Left ventricle myocardium inferior (tissue), 1 donor: ENCODE results near the gene IQCK. TPM values are rescaled to one million over a fixed set of nuclear protein-coding genes. Genes with fewer than 3 reads are reported as not detected.

Source experiments
- DNase-seq: peaks from one replicate; pipeline ENCODE4 v3.0.0-alpha.2; 2020
- H3K27ac ChIP-seq: fragments of 200-600 bp; replicated peaks from 2 replicates; pipeline ENCODE4 v1.8.0; 2021
- H3K27me3 ChIP-seq: fragments of 200-600 bp; 2 replicates; pipeline ENCODE4 v1.8.0; 2021; ENCODE audit warnings: low read depth
- H3K36me3 ChIP-seq: fragments of 200-600 bp; 2 replicates; pipeline ENCODE4 v1.8.0; 2021
- H3K4me1 ChIP-seq: fragments of 200-600 bp; 2 replicates; pipeline ENCODE4 v1.8.0; 2021
- H3K4me3 ChIP-seq: fragments of 200-600 bp; 2 replicates; pipeline ENCODE4 v1.8.0; 2021; ENCODE audit warnings: mild to moderate bottlenecking, moderate library complexity
- H3K9me3 ChIP-seq: fragments of 200-600 bp; replicated peaks from 2 replicates; pipeline ENCODE4 v1.8.0; 2021
- CTCF ChIP-seq: fragments of 200-600 bp; IDR thresholded peaks from 2 replicates; pipeline ENCODE4 v1.8.0; 2021; ENCODE audit warnings: antibody characterized with exemption, mild to moderate bottlenecking, borderline replicate concordance
- intact Hi-C: fragments of 100-400 bp; cut with micrococcal nuclease; formaldehyde crosslinking; loops from one replicate; pipeline ENCODE4 v1.11.0; 2022
- total RNA-seq: library from RNA; stranded (reverse); fragmentation: NEBNext Ultra II Directional; extraction: Animal tissue kit (Norgen Biotek cat#: 25700); gene quantifications from one replicate; pipeline ENCODE4 v1.2.1, GENCODE V29; 2021
- donor health status: DM: no; HTN: yes; CAD: no; lungs with severe emphysema.

IQCK gene
- total RNA-seq, 1 donor from 2014 or later, result 6.0 TPM

- Histone ChIP-seq H3K4me3 (no peak overlapping the region), H3K36me3 (peaks cover 6% of the 10 kb centered on the region), H3K27ac (peak overlapping the region; percentile 54), H3K4me1 (peaks cover 36% of the 10 kb centered on the region), H3K9me3 (no peaks in the 10 kb centered on the region), H3K27me3 (no peaks in the 10 kb centered on the region)
- TF ChIP-seq CTCF, result no peak
- intact Hi-C loops, result no loop called here
- DNase-seq, result no peak
Observed at GRCh38 chr16:19850131-19850817, 132.2 kb downstream of the IQCK start.

- intact Hi-C loops, result no loop called here
- no peak for TF ChIP-seq CTCF
Observed at GRCh38 chr16:19851476-19851875, 133.4 kb downstream of the IQCK start.

GRCh38 chr16:19853132-19853741 is 135.2 kb downstream of the IQCK start:
- H3K4me1 ChIP-seq, result peaks cover 31% of the 10 kb centered on the region
- peaks cover 29% of the 10 kb centered on the region for H3K36me3 ChIP-seq
- no peak for TF ChIP-seq CTCF
- H3K9me3 ChIP-seq, result no peaks in the 10 kb centered on the region
- intact Hi-C loops, result no loop called here
- H3K27me3 ChIP-seq, result no peaks in the 10 kb centered on the region
- H3K27ac ChIP-seq, result peak overlapping the region; percentile 49
- no peak overlapping the region for H3K4me3 ChIP-seq
- no peak for DNase-seq

More at GRCh38 chr16:19851476-19851875, 133.4 kb downstream of the IQCK start:
- no peak for DNase-seq
- Histone ChIP-seq H3K4me3 (no peak overlapping the region), H3K4me1 (peaks cover 31% of the 10 kb centered on the region), H3K27me3 (no peaks in the 10 kb centered on the region), H3K27ac (peak overlapping the region; percentile 54), H3K9me3 (no peaks in the 10 kb centered on the region), H3K36me3 (peaks cover 18% of the 10 kb centered on the region)

GRCh38 chr16:19853742-19854542 is 135.9 kb downstream of the IQCK start:
- no peak for DNase-seq
- Histone ChIP-seq H3K4me3 (no peak overlapping the region), H3K4me1 (peaks cover 31% of the 10 kb centered on the region), H3K27me3 (no peaks in the 10 kb centered on the region), H3K9me3 (no peaks in the 10 kb centered on the region), H3K36me3 (peaks cover 36% of the 10 kb centered on the region), H3K27ac (peak overlapping the region; percentile 49)
- no peak for TF ChIP-seq CTCF
- intact Hi-C loops, result no loop called here

GRCh38 chr16:19854543-19854876 is 136.4 kb downstream of the IQCK start:
- intact Hi-C loops, result no loop called here
- H3K27me3 ChIP-seq, result no peaks in the 10 kb centered on the region

More at GRCh38 chr16:19854543-19854876, 136.4 kb downstream of the IQCK start:
- no peak for DNase-seq
- H3K4me3 ChIP-seq, result no peak overlapping the region
- H3K4me1 ChIP-seq, result peaks cover 37% of the 10 kb centered on the region
- peak overlapping the region; percentile 49 for H3K27ac ChIP-seq
- no peaks in the 10 kb centered on the region for H3K9me3 ChIP-seq
- peaks cover 39% of the 10 kb centered on the region for H3K36me3 ChIP-seq
- TF ChIP-seq CTCF, result no peak
